ENCODE measurements around the gene PADI4. TPM values are rescaled to one million over a fixed set of nuclear protein-coding genes. Genes with fewer than 3 reads are reported as not detected.

The PADI4 gene
- total RNA-seq = not detected in 2 replicates

GRCh38 chr1:17307946-17308345 lies at the start of gene PADI4:
TSS of gene PADI4 (plus strand) at chr1:17308197. CDS start at chr1:17308223, 26 bp downstream.

GRCh38 chr1:17371896-17372295 lies 63.9 kb downstream of the PADI4 start, which contains the start of gene PADI6:
TSS of gene PADI6 (plus strand) at chr1:17372196. CDS start at chr1:17372246, 50 bp downstream.

Other genes with a start within 250 kb of the PADI4 start
- gene PADI2, start 188.7 kb upstream of the PADI4 start, total RNA-seq = under 0.01 TPM in 1 of 2 replicates, not detected in the other
- gene PADI1, start 103.1 kb upstream of the PADI4 start, total RNA-seq = under 0.01 TPM in 1 of 2 replicates, not detected in the other
- not detected in 2 replicates for gene PADI3, start 59.1 kb upstream of the PADI4 start, total RNA-seq
- gene PADI6, start 64.0 kb downstream of the PADI4 start, total RNA-seq = not detected in 2 replicates
- gene RCC2, start 131.5 kb downstream of the PADI4 start, total RNA-seq = 43.1 and 46.6 TPM in 2 replicates
- gene ARHGEF10L, start 231.5 kb downstream of the PADI4 start, total RNA-seq = 20.8 and 24.7 TPM in 2 replicates

Measured in uterine smooth muscle cell (primary cell).